HepG2 (cell line): ENCODE results near the gene SRP68. TPM values are rescaled to one million over a fixed set of nuclear protein-coding genes. Genes with fewer than 3 reads are reported as not detected.

Experiments used
- BHLHE40 ChIP-seq: IDR thresholded peaks from 2 replicates; pipeline ENCODE4 v1.6.1; 2011; ENCODE audit warnings: low read length, improper control_type of control experiment
- CC2D1A ChIP-seq: sonication (generic); formaldehyde crosslinking; IDR thresholded peaks from 2 replicates; pipeline ENCODE4 v1.8.1; 2023; ENCODE audit warnings: mild to moderate bottlenecking, missing genetic modification reagents
- CENPT ChIP-seq: sonication (generic); formaldehyde crosslinking; IDR thresholded peaks from 2 replicates; pipeline ENCODE4 v1.8.0; 2022; ENCODE audit warnings: low read depth, mild to moderate bottlenecking, moderate library complexity, missing genetic modification reagents
- HDAC2 ChIP-seq: sonication (generic); formaldehyde crosslinking; IDR thresholded peaks from 2 replicates; pipeline ENCODE4 v1.4.0; 2020; ENCODE audit warnings: missing genetic modification reagents
- IKZF1 ChIP-seq: fragments of 450-650 bp; IDR thresholded peaks from 2 replicates; pipeline ENCODE4 v1.7.1; 2016
- KMT2A ChIP-seq: sonication (generic); formaldehyde crosslinking; IDR thresholded peaks from 2 replicates; pipeline ENCODE4 v1.4.0; 2020; ENCODE audit warnings: missing genetic modification reagents
- MEIS2 ChIP-seq: sonication (generic); formaldehyde crosslinking; IDR thresholded peaks from 2 replicates; pipeline ENCODE4 v1.9.0; 2021; ENCODE audit warnings: mild to moderate bottlenecking, missing genetic modification reagents
- MIXL1 ChIP-seq: IDR thresholded peaks from 2 replicates; pipeline ENCODE4 v1.6.1; 2016
- MLLT10 ChIP-seq: sonication (generic); formaldehyde crosslinking; IDR thresholded peaks from 2 replicates; pipeline ENCODE4 v1.4.0; 2020; ENCODE audit warnings: missing genetic modification reagents
- THYN1 ChIP-seq: sonication (generic); formaldehyde crosslinking; IDR thresholded peaks from 2 replicates; pipeline ENCODE4 v1.8.1; 2023; ENCODE audit warnings: low read depth, mild to moderate bottlenecking, moderate library complexity, missing genetic modification reagents, borderline replicate concordance
- ZC3H13 ChIP-seq: sonication (generic); formaldehyde crosslinking; IDR thresholded peaks from 2 replicates; pipeline ENCODE4 v1.8.1; 2023; ENCODE audit warnings: mild to moderate bottlenecking, missing genetic modification reagents, moderate library complexity
- ZFP36 ChIP-seq: fragments of 150-350 bp; IDR thresholded peaks from 2 replicates; pipeline ENCODE4 v1.6.1; 2018; ENCODE audit warnings: borderline replicate concordance, low read length, low read depth; ENCODE audit not compliant: partially characterized antibody
- ZFP82 ChIP-seq: sonication (generic); formaldehyde crosslinking; IDR thresholded peaks from 2 replicates; pipeline ENCODE4 v1.5.1; 2020; ENCODE audit warnings: mild to moderate bottlenecking, missing genetic modification reagents, borderline replicate concordance
- ZNF260 ChIP-seq: sonication (generic); formaldehyde crosslinking; IDR thresholded peaks from 2 replicates; pipeline ENCODE4 v1.4.0; 2020; ENCODE audit warnings: missing genetic modification reagents, low read depth, mild to moderate bottlenecking, borderline replicate concordance
- ZNF280D ChIP-seq: sonication (generic); formaldehyde crosslinking; IDR thresholded peaks from 2 replicates; pipeline ENCODE4 v1.5.1; 2020; ENCODE audit warnings: mild to moderate bottlenecking, missing genetic modification reagents
- ZNF496 ChIP-seq: sonication (generic); formaldehyde crosslinking; IDR thresholded peaks from 2 replicates; pipeline ENCODE4 v1.8.1; 2023; ENCODE audit warnings: mild to moderate bottlenecking, moderate library complexity, missing genetic modification reagents; ENCODE audit not compliant: insufficient replicate concordance
- ZNF557 ChIP-seq: sonication (generic); formaldehyde crosslinking; IDR thresholded peaks from 2 replicates; pipeline ENCODE4 v1.4.0; 2020; ENCODE audit warnings: missing genetic modification reagents
- ZNF761 ChIP-seq: sonication (generic); formaldehyde crosslinking; conservative IDR thresholded peaks from 2 replicates; pipeline ENCODE4 v1.4.0; 2020; ENCODE audit warnings: mild to moderate bottlenecking, missing genetic modification reagents
- ZNF766 ChIP-seq: sonication (generic); formaldehyde crosslinking; IDR thresholded peaks from 2 replicates; pipeline ENCODE4 v1.5.0; 2020; ENCODE audit warnings: missing genetic modification reagents, borderline replicate concordance
- ZSCAN9 ChIP-seq: IDR thresholded peaks from 2 replicates; pipeline ENCODE4 v1.6.1; 2016; ENCODE audit warnings: borderline replicate concordance
- polyA plus RNA-seq, 8 experiments: library from polyadenylated mRNA; depleted of rRNA in 3 of 8; stranded (reverse) in 7 of 8; unstranded in 1 of 8; fragments of >200 nt; fragmentation: Illumina TruSeq in 4 of 8; extraction: Trizol in 4 of 8; gene quantifications; 2 replicates each; pipeline versions ENCODE4 v1.2.1 to v1.2.3, GENCODE V29; 2011 to 2016; ENCODE audit warnings: low read depth in 4 of 8, missing spikeins in 1 of 8, mixed read lengths in 1 of 8; ENCODE audit not compliant: insufficient read depth in 1 of 8
- total RNA-seq, 5 experiments: library from RNA; depleted of rRNA; stranded (reverse); fragments of >200 nt; fragmentation: Illumina TruSeq; extraction: Trizol; gene quantifications; 2 replicates each; pipeline ENCODE4 v1.2.3, GENCODE V29; 2016; ENCODE audit warnings: low read depth in 1 of 5
- TF ChIP-seq, protein P1 (sequence below): sonication (generic); formaldehyde crosslinking; IDR thresholded peaks from 2 replicates; pipeline ENCODE4 v1.4.0; 2020; ENCODE audit warnings: missing genetic modification reagents, low read depth, mild to moderate bottlenecking, borderline replicate concordance
- TF ChIP-seq, protein P2 (sequence below): sonication (generic); formaldehyde crosslinking; IDR thresholded peaks from 2 replicates; pipeline ENCODE4 v1.4.0; 2020; ENCODE audit warnings: missing genetic modification reagents
- TF ChIP-seq, protein P3 (sequence below): IDR thresholded peaks from 2 replicates; pipeline ENCODE4 v1.6.1; 2016; ENCODE audit warnings: mild to moderate bottlenecking

The SRP68 gene
- total and polyA plus RNA-seq, 2 of the 13 experiments (the other 11 are each of a cell fraction or from before 2014, with no cell fraction given) = 39.8 to 74.3 TPM

DNA sequence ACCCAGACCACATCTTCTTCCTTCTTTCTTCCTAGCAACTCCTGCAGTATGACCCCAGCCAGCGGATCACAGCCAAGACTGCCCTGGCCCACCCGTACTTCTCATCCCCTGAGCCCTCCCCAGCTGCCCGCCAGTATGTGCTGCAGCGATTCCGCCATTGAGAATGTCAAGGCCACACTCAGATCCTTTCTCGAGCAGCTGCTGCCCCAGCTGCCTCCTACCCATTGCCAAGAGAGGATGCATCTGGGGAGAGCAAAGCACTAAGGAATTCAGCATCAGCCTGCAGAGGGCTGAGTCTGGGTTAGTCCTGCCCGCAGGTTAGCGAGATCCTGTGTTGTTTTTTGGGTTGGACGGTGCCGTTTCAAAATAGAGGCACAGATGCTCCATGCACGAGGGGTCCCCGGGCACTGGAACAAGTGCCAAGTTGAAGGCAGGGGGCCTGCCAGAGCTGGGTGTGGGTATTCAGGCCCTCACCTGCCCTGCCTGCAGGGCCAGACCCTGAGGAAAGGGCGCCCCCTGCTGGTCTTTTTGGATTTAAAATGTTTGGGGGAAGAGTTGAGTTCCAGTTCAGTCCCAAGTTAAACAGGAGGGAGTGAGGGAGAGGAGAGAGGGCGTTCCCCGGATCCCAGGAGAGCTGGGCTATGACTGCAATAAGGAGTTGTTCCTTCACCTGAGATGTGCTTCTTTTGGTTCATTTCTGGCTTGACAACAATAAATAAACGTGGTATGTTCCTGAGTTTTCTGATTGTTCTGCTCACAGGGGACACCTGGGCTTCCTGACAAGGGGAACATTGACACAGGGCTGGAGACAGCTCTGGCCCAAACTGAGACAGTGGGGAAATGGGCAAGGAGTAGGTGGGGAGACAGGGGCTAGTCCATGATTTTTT is 66.8 kb downstream of the SRP68 start (continued):
- TF ChIP-seq HDAC2 (0 out of 2 replicates have a peak, but pooled peaks have one; percentile 16), BHLHE40 (0 out of 2 replicates have a peak, but pooled peaks have one; percentile 4), KMT2A (CRISPR knock-in tag) (0 out of 2 replicates have a peak, but pooled peaks have one; percentile 54), MEIS2 (CRISPR knock-in tag) (no peak), ZSCAN9 (CRISPR knock-in tag) (no peak), ZFP82 (no peak), MIXL1 (peak; percentile 70; the same call in 1 of the 2 replicates), ZNF280D (CRISPR knock-in tag) (no peak), ZNF557 (CRISPR knock-in tag) (no peak), THYN1 (no peak), CENPT (CRISPR knock-in tag) (no peak), CC2D1A (CRISPR knock-in tag) (no peak), ZNF761 (no peak), IKZF1 (no peak), ZNF766 (CRISPR knock-in tag) (no peak; the same call in 1 of the 2 replicates), ZNF496 (CRISPR knock-in tag) (no peak), ZNF260 (no peak), MLLT10 (no peak), ZFP36 (no peak), ZC3H13 (CRISPR knock-in tag) (peak; percentile 73; the same call in 1 of the 2 replicates)
- TF ChIP-seq, protein P1, sequence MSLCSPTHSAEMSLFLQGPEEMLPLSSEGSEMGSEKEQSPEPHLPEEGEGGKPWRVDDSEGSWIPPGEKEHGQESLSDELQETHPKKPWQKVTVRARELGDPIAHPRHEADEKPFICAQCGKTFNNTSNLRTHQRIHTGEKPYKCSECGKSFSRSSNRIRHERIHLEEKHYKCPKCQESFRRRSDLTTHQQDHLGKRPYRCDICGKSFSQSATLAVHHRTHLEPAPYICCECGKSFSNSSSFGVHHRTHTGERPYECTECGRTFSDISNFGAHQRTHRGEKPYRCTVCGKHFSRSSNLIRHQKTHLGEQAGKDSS (CRISPR knock-in tag) = no peak
- TF ChIP-seq, protein P2, sequence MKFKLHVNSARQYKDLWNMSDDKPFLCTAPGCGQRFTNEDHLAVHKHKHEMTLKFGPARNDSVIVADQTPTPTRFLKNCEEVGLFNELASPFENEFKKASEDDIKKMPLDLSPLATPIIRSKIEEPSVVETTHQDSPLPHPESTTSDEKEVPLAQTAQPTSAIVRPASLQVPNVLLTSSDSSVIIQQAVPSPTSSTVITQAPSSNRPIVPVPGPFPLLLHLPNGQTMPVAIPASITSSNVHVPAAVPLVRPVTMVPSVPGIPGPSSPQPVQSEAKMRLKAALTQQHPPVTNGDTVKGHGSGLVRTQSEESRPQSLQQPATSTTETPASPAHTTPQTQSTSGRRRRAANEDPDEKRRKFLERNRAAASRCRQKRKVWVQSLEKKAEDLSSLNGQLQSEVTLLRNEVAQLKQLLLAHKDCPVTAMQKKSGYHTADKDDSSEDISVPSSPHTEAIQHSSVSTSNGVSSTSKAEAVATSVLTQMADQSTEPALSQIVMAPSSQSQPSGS (CRISPR knock-in tag) = 0 out of 2 replicates have a peak, but pooled peaks have one; percentile 57
- TF ChIP-seq, protein P3, sequence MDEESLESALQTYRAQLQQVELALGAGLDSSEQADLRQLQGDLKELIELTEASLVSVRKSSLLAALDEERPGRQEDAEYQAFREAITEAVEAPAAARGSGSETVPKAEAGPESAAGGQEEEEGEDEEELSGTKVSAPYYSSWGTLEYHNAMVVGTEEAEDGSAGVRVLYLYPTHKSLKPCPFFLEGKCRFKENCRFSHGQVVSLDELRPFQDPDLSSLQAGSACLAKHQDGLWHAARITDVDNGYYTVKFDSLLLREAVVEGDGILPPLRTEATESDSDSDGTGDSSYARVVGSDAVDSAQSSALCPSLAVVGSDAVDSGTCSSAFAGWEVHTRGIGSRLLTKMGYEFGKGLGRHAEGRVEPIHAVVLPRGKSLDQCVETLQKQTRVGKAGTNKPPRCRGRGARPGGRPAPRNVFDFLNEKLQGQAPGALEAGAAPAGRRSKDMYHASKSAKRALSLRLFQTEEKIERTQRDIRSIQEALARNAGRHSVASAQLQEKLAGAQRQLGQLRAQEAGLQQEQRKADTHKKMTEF (CRISPR knock-in tag) = 0 out of 2 replicates have a peak, but pooled peaks have one; percentile 33
